GM12878 (cell line): ENCODE measurements around the gene CEACAM21. TPM values are rescaled to one million over a fixed set of nuclear protein-coding genes. Genes with fewer than 3 reads are reported as not detected.

Experiments
- ATAC-seq: fragments of 200-7000 bp; cut with Tn5 transposase; 3 replicates; pipeline ENCODE4 v1.9.1; 2020; ENCODE audit warnings: mild to moderate bottlenecking, moderate library complexity
- BruUV-seq: library from RNA; stranded (reverse); fragments of 400-500 nt; replicated peaks from 2 replicates; lab custom pipeline; 2021; lab: Mats Ljungman, UMichigan
- CTCF ChIA-PET: fragments of 300-600 bp; sonication (Branson Sonifier 250); formaldehyde crosslinking; extraction: SDS; loops from one replicate; lab custom pipeline; 2021; ENCODE audit warnings: inconsistent platforms; lab: Yijun Ruan, JAX
- POLR2A ChIA-PET: fragments of 350-600 bp; formaldehyde crosslinking; extraction: SDS; loops from one replicate; lab custom pipeline; 2021; ENCODE audit warnings: inconsistent platforms; lab: Charles Lee
- RAD21 ChIA-PET: fragments of 300-600 bp; sonication (Branson Sonifier 250); formaldehyde crosslinking; loops from one replicate; lab custom pipeline; 2023; ENCODE audit warnings: antibody characterized with exemption; ENCODE audit not compliant: unreplicated experiment; lab: Charles Lee
- SMC1A ChIA-PET: fragments of 300-600 bp; sonication (Branson Sonifier 250); formaldehyde crosslinking; loops from one replicate; lab custom pipeline; 2023; ENCODE audit not compliant: unreplicated experiment, uncharacterized antibody; lab: Charles Lee
- DNase-seq: peaks from one replicate; pipeline ENCODE4 v3.0.0-alpha.2; 2011; ENCODE audit warnings: low read depth, low spot score
- FAIRE-seq: peaks from 3 replicates; lab custom pipeline; 2011; peaks lifted over from hg19 to GRCh38; lab: Jason Lieb, UNC
- H2AFZ ChIP-seq: 2 replicates; pipeline ENCODE4 v1.6.0; 2011; ENCODE audit warnings: low read depth, low read length, control low read depth; ENCODE audit not compliant: control insufficient read depth
- H3K27ac ChIP-seq: 2 replicates; pipeline ENCODE4 v1.5.1; 2011; ENCODE audit warnings: control low read depth; ENCODE audit not compliant: control insufficient read depth, insufficient read depth
- H3K27me3 ChIP-seq, 2 experiments: replicated peaks in 1 of 2; 2 replicates each; pipeline versions ENCODE4 v1.6.0 to v1.6.1; 2011; ENCODE audit warnings: low read length in 1 of 2; ENCODE audit not compliant: control insufficient read depth in 2 of 2, insufficient read depth in 2 of 2
- H3K36me3 ChIP-seq, 2 experiments: 2 replicates each; pipeline ENCODE4 v1.5.1; 2011; ENCODE audit warnings: low read length in 1 of 2; ENCODE audit not compliant: control insufficient read depth in 2 of 2, insufficient read depth in 2 of 2
- H3K4me1 ChIP-seq: 2 replicates; pipeline ENCODE4 v1.6.1; 2011; ENCODE audit warnings: mild to moderate bottlenecking, low read length, moderate library complexity, mixed read lengths; ENCODE audit not compliant: control insufficient read depth, insufficient read depth
- H3K4me2 ChIP-seq: 2 replicates; pipeline ENCODE4 v1.6.0; 2011; ENCODE audit warnings: control low read depth; ENCODE audit not compliant: control insufficient read depth, insufficient read depth
- H3K4me3 ChIP-seq: fragments of 200-600 bp; sonication (generic); 2 replicates; pipeline ENCODE4 v1.5.1; 2016
- H3K79me2 ChIP-seq: 2 replicates; pipeline ENCODE4 v1.6.0; 2011; ENCODE audit warnings: low read length; ENCODE audit not compliant: control insufficient read depth, insufficient read depth
- H3K9ac ChIP-seq: 2 replicates; pipeline ENCODE4 v1.8.0; 2011; ENCODE audit warnings: low read length, control low read depth, mixed read lengths; ENCODE audit not compliant: control insufficient read depth, insufficient read depth
- H3K9me3 ChIP-seq: replicated peaks from 3 replicates; pipeline ENCODE4 v1.5.1; 2011; ENCODE audit warnings: mild to moderate bottlenecking, low read length; ENCODE audit not compliant: control insufficient read depth, insufficient read depth
- H4K20me1 ChIP-seq: 2 replicates; pipeline ENCODE4 v1.6.0; 2011; ENCODE audit not compliant: control insufficient read depth, insufficient read depth
- CREB1 ChIP-seq: IDR thresholded peaks from 2 replicates; pipeline ENCODE4 v1.6.1; 2012; ENCODE audit warnings: low read depth, mild to moderate bottlenecking, inconsistent platforms
- HDAC2 ChIP-seq: fragments of 200-600 bp; sonication (generic); IDR thresholded peaks from 2 replicates; pipeline ENCODE4 v1.6.1; 2017
- JUNB ChIP-seq: IDR thresholded peaks from 2 replicates; pipeline ENCODE4 v1.6.1; 2016; ENCODE audit warnings: antibody characterized with exemption, mild to moderate bottlenecking
- NFYB ChIP-seq: IDR thresholded peaks from 2 replicates; pipeline ENCODE4 v1.6.1; 2011; ENCODE audit warnings: low read depth, mild to moderate bottlenecking, low read length, improper control_type of control experiment, moderate library complexity; ENCODE audit not compliant: insufficient read depth
- POLR2AphosphoS2 ChIP-seq: IDR thresholded peaks from 2 replicates; pipeline ENCODE4 v1.6.1; 2011; ENCODE audit warnings: low read depth, mild to moderate bottlenecking, low read length, improper control_type of control experiment, moderate library complexity
- SUPT20H ChIP-seq: IDR thresholded peaks from 2 replicates; pipeline ENCODE4 v1.6.1; 2011; ENCODE audit warnings: low read depth, mild to moderate bottlenecking, low read length, moderate library complexity, borderline replicate concordance; ENCODE audit not compliant: control insufficient read depth
- SUZ12 ChIP-seq: fragments of 200-600 bp; sonication (generic); IDR thresholded peaks from one replicate; pipeline ENCODE4 v1.6.1; 2018; ENCODE audit warnings: antibody characterized with exemption, mild to moderate bottlenecking; ENCODE audit not compliant: unreplicated experiment
- YBX1 ChIP-seq: fragments of 450-650 bp; IDR thresholded peaks from 2 replicates; pipeline ENCODE4 v1.6.1; 2016; ENCODE audit warnings: antibody characterized with exemption
- ZNF217 ChIP-seq: fragments of 450-650 bp; IDR thresholded peaks from 2 replicates; pipeline ENCODE4 v1.6.1; 2017; ENCODE audit warnings: antibody characterized with exemption, mild to moderate bottlenecking
- ZNF592 ChIP-seq: fragments of 450-650 bp; IDR thresholded peaks from 2 replicates; pipeline ENCODE4 v1.6.1; 2017; ENCODE audit warnings: mild to moderate bottlenecking, moderate library complexity
- ZZZ3 ChIP-seq: IDR thresholded peaks from 2 replicates; pipeline ENCODE4 v1.6.1; 2011; ENCODE audit warnings: low read depth; ENCODE audit not compliant: control insufficient read depth, insufficient read length
- WGBS: methylation state at CpG from one replicate; pipeline ENCODE4 v1.1.6; 2016; ENCODE audit warnings: low lambda C conversion rate; ENCODE audit not compliant: insufficient replicate concordance, insufficient coverage; ENCODE audit errors: missing lambda C conversion rate; 5-methylcytosine and 5-hydroxymethylcytosine counted together
- in situ Hi-C: fragments of 300-500 bp; cut with MboI; formaldehyde crosslinking; loops from 9 replicates; pipeline ENCODE4 v1.14.3; 2018; ENCODE audit warnings: mixed read lengths
- intact Hi-C: fragments of 100-400 bp; cut with micrococcal nuclease; formaldehyde crosslinking; loops from one replicate; pipeline ENCODE4 v1.14.2; 2022; ENCODE audit not compliant: unreplicated experiment
- polyA plus RNA-seq, 11 experiments: library from polyadenylated mRNA; depleted of rRNA in 4 of 11; unstranded in 6 of 11; stranded (reverse) in 5 of 11; fragments of >200 nt; fragmentation: Nextera tagmentation in 4 of 11; fragmentation: Illumina TruSeq in 1 of 11; extraction: Ambion mirVana in 4 of 11; extraction: Trizol in 1 of 11; gene quantifications; 1 replicate in 1 of 11; 2 replicates in 10 of 11; pipeline versions ENCODE4 v1.2.1 to v1.2.3, GENCODE V29; 2011 to 2016; ENCODE audit warnings: inconsistent platforms in 2 of 11, missing spikeins in 2 of 11, low read depth in 1 of 11
- total RNA-seq, 4 experiments: library from RNA; depleted of rRNA in 3 of 4; stranded (reverse); fragments of >200 nt in 3 of 4; fragmentation: Illumina TruSeq in 1 of 4; extraction: Trizol in 1 of 4; gene quantifications; 2 replicates each; pipeline versions ENCODE4 v1.2.1 to v1.2.3, GENCODE V29; 2013 to 2021

The CEACAM21 gene
- total and polyA plus RNA-seq, 10 of the 15 experiments (the other 5 are each of a cell fraction or from before 2014, with no cell fraction given), result 0.87 to 13.6 (median 8.1) TPM

GRCh38 chr19:41620171-41620570 is 44.2 kb downstream of the CEACAM21 start (continued):
- TF ChIP-seq POLR2AphosphoS2, result no peak

- SMC1A ChIA-PET, result no interaction called here
- CTCF ChIA-PET, result no interaction called here
- Histone ChIP-seq H4K20me1 (no peaks in the 10 kb centered on the region), H3K4me3 (no peak overlapping the region), H3K27me3 (no peaks in the 10 kb centered on the region; a peak in 3 of 4 replicates), H3K9ac (no peak overlapping the region), H3K36me3 (no peaks in the 10 kb centered on the region), H3K4me2 (no peak overlapping the region), H3K9me3 (no peaks in the 10 kb centered on the region), H3K79me2 (no peaks in the 10 kb centered on the region), H3K4me1 (no peaks in the 10 kb centered on the region), H3K27ac (no peak overlapping the region), H2AFZ (no peak overlapping the region)
- no TSS peak for BruUV-seq
- RAD21 ChIA-PET, result no interaction called here
- DNase-seq (no peak), ATAC-seq (no peak), FAIRE-seq (no peak)
- intact Hi-C loops, result no loop called here
- POLR2A ChIA-PET, result no interaction called here
- WGBS, result 11% methylated on average over 3 of the region's 4 CpGs
- in situ Hi-C loops, result no loop called here
- TF ChIP-seq ZNF592, result no peak
- TF ChIP-seq SUPT20H, result no peak
- no peak for TF ChIP-seq NFYB
- TF ChIP-seq ZNF217, result no peak
- no peak for TF ChIP-seq HDAC2
- TF ChIP-seq JUNB, result no peak
- no peak for TF ChIP-seq ZZZ3
- no peak for TF ChIP-seq SUZ12
- TF ChIP-seq YBX1, result no peak
- no peak for TF ChIP-seq CREB1
Observed at GRCh38 chr19:41621226-41621625, 45.3 kb downstream of the CEACAM21 start.
